Left ventricle myocardium inferior (tissue), 1 donor: ENCODE results near the gene PCTP. TPM values are rescaled to one million over a fixed set of nuclear protein-coding genes. Genes with fewer than 3 reads are reported as not detected.

Experiments used
- DNase-seq: peaks from one replicate; pipeline ENCODE4 v3.0.0-alpha.2; 2020
- H3K27ac ChIP-seq: fragments of 200-600 bp; replicated peaks from 2 replicates; pipeline ENCODE4 v1.8.0; 2021
- H3K27me3 ChIP-seq: fragments of 200-600 bp; 2 replicates; pipeline ENCODE4 v1.8.0; 2021; ENCODE audit warnings: low read depth
- H3K36me3 ChIP-seq: fragments of 200-600 bp; 2 replicates; pipeline ENCODE4 v1.8.0; 2021
- H3K4me1 ChIP-seq: fragments of 200-600 bp; 2 replicates; pipeline ENCODE4 v1.8.0; 2021
- H3K4me3 ChIP-seq: fragments of 200-600 bp; 2 replicates; pipeline ENCODE4 v1.8.0; 2021; ENCODE audit warnings: mild to moderate bottlenecking, moderate library complexity
- H3K9me3 ChIP-seq: fragments of 200-600 bp; replicated peaks from 2 replicates; pipeline ENCODE4 v1.8.0; 2021
- CTCF ChIP-seq: fragments of 200-600 bp; IDR thresholded peaks from 2 replicates; pipeline ENCODE4 v1.8.0; 2021; ENCODE audit warnings: antibody characterized with exemption, mild to moderate bottlenecking, borderline replicate concordance
- intact Hi-C: fragments of 100-400 bp; cut with micrococcal nuclease; formaldehyde crosslinking; loops from one replicate; pipeline ENCODE4 v1.11.0; 2022
- total RNA-seq: library from RNA; stranded (reverse); fragmentation: NEBNext Ultra II Directional; extraction: Animal tissue kit (Norgen Biotek cat#: 25700); gene quantifications from one replicate; pipeline ENCODE4 v1.2.1, GENCODE V29; 2021
- donor health status: DM: no; HTN: yes; CAD: no; lungs with severe emphysema.

Gene PCTP
- total RNA-seq, 1 donor from 2014 or later: 19.6 TPM

- no peaks in the 10 kb centered on the region for H3K9me3 ChIP-seq
- no peaks in the 10 kb centered on the region for H3K36me3 ChIP-seq
- no peak for TF ChIP-seq CTCF
- DNase-seq: no peak
- H3K27ac ChIP-seq: no peak overlapping the region
- H3K27me3 ChIP-seq: no peaks in the 10 kb centered on the region
- no peak overlapping the region for H3K4me3 ChIP-seq
- H3K4me1 ChIP-seq: no peaks in the 10 kb centered on the region
- intact Hi-C loops: no loop called here
Observed at GRCh38 chr17:55741356-55741700, 9.5 kb upstream of the PCTP start.

DNA sequence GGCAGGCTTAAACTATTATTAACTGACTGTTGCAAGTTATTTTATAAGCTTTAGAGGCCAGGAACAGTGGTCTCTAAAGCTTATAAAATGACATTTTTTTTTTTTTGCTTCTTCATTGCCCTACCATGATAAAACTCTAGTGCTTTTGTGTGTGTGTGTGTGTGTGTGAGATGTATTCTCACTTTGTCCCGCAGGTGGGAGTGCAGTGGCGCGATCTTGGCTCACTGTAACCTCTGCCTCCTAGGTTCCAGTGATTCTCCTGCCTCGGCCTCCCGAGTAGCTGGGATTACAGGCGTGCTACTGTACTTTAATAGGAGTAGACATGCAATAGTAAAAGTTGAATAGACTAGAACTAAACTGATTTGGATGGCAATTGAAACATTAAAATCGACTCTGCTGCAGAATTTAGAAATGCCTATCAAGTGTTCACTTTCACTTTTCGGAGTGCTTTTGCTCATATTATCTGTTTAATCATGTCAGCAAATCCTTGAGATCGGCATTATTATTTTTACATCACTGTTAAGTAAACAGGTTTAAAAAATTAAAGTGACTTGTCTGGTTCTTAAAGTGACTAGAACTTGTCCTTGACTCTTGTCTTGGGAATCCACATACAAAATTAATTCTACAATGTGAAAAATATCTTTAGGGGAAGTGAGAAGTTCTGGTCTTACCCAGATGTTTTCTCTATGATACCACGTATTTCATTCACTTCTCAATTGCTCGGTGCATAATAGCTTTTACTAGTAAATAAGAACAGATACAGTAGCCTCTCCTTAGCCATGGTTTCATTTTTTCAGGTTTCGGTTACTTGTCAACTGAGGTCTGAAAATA, 8.4 kb upstream of the PCTP start:
- Histone ChIP-seq H3K27me3 (no peaks in the 10 kb centered on the region), H3K4me3 (no peak overlapping the region), H3K36me3 (no peaks in the 10 kb centered on the region), H3K4me1 (no peaks in the 10 kb centered on the region), H3K27ac (no peak overlapping the region), H3K9me3 (no peaks in the 10 kb centered on the region)
- no peak for DNase-seq
- TF ChIP-seq CTCF: no peak
- intact Hi-C loops: no loop called here

GRCh38 chr17:55743103-55743679, 7.7 kb upstream of the PCTP start:
- Histone ChIP-seq H3K9me3 (no peaks in the 10 kb centered on the region), H3K27me3 (no peaks in the 10 kb centered on the region), H3K4me1 (no peaks in the 10 kb centered on the region), H3K36me3 (no peaks in the 10 kb centered on the region), H3K27ac (no peak overlapping the region), H3K4me3 (no peak overlapping the region)
- intact Hi-C loops: no loop called here
- DNase-seq: no peak
- TF ChIP-seq CTCF: no peak

GRCh38 chr17:55745258-55745657, 5.6 kb upstream of the PCTP start:
- no peaks in the 10 kb centered on the region for H3K4me1 ChIP-seq
- TF ChIP-seq CTCF: no peak
- DNase-seq: no peak
- no peak overlapping the region for H3K4me3 ChIP-seq
- no peaks in the 10 kb centered on the region for H3K36me3 ChIP-seq
- no peaks in the 10 kb centered on the region for H3K27me3 ChIP-seq
- H3K9me3 ChIP-seq: no peaks in the 10 kb centered on the region
- H3K27ac ChIP-seq: no peak overlapping the region
- intact Hi-C loops: no loop called here

GRCh38 chr17:55746466-55746865, 4.4 kb upstream of the PCTP start:
- peaks cover 11% of the 10 kb centered on the region for H3K4me1 ChIP-seq
- DNase-seq: no peak
- intact Hi-C loops: no loop called here
- no peaks in the 10 kb centered on the region for H3K36me3 ChIP-seq
- H3K9me3 ChIP-seq: no peaks in the 10 kb centered on the region
- no peaks in the 10 kb centered on the region for H3K27me3 ChIP-seq
- TF ChIP-seq CTCF: no peak
- H3K4me3 ChIP-seq: no peak overlapping the region
- H3K27ac ChIP-seq: no peak overlapping the region
